K562 (cell line): ENCODE measurements around the gene E2F2. TPM values are rescaled to one million over a fixed set of nuclear protein-coding genes. Genes with fewer than 3 reads are reported as not detected.

Source experiments
- ARID1B ChIP-seq: fragments of 450-650 bp; IDR thresholded peaks from 2 replicates; pipeline ENCODE4 v1.6.1; 2016; ENCODE audit warnings: antibody characterized with exemption, mild to moderate bottlenecking, inconsistent platforms
- BCOR ChIP-seq: fragments of 450-650 bp; IDR thresholded peaks from 2 replicates; pipeline ENCODE4 v1.6.1; 2016
- CTBP1 ChIP-seq: fragments of 450-650 bp; IDR thresholded peaks from 2 replicates; pipeline ENCODE4 v1.6.1; 2016; ENCODE audit warnings: borderline replicate concordance
- DPF2 ChIP-seq: fragments of 450-650 bp; IDR thresholded peaks from 2 replicates; pipeline ENCODE4 v1.6.1; 2016
- ELF4 ChIP-seq: fragments of 450-650 bp; formaldehyde crosslinking; IDR thresholded peaks from 2 replicates; pipeline ENCODE4 v1.4.0; 2022; ENCODE audit warnings: missing genetic modification characterization
- ESRRB ChIP-seq: fragments of 250-450 bp; sonication (Bioruptor Pico); IDR thresholded peaks from 2 replicates; pipeline ENCODE4 v1.5.0; 2020; ENCODE audit warnings: mild to moderate bottlenecking, moderate library complexity, borderline replicate concordance
- GATAD2B ChIP-seq: fragments of 450-650 bp; IDR thresholded peaks from 2 replicates; pipeline ENCODE4 v1.6.1; 2017; ENCODE audit warnings: mild to moderate bottlenecking, borderline replicate concordance
- HDAC2 ChIP-seq: fragments of 450-650 bp; IDR thresholded peaks from 2 replicates; pipeline ENCODE4 v1.6.1; 2016; ENCODE audit warnings: mild to moderate bottlenecking
- HLTF ChIP-seq: fragments of 450-650 bp; IDR thresholded peaks from 2 replicates; pipeline ENCODE4 v1.6.1; 2016
- ILF3 ChIP-seq: fragments of 450-650 bp; IDR thresholded peaks from 2 replicates; pipeline ENCODE4 v1.6.1; 2018; ENCODE audit warnings: antibody characterized with exemption, mild to moderate bottlenecking, moderate library complexity, borderline replicate concordance
- MLLT1 ChIP-seq, 2 experiments: fragments of 450-650 bp; IDR thresholded peaks; 2 replicates each; pipeline ENCODE4 v1.6.1; 2016
- MXD1 ChIP-seq: fragments of 250-450 bp; sonication (Bioruptor Pico); IDR thresholded peaks from 2 replicates; pipeline ENCODE4 v1.8.0; 2021; ENCODE audit warnings: borderline replicate concordance, mild to moderate bottlenecking, moderate library complexity; ENCODE audit not compliant: poor library complexity, severe bottlenecking
- NCOA4 ChIP-seq: fragments of 450-650 bp; IDR thresholded peaks from 2 replicates; pipeline ENCODE4 v1.6.1; 2018; ENCODE audit warnings: mild to moderate bottlenecking; ENCODE audit not compliant: partially characterized antibody
- NKRF ChIP-seq: fragments of 450-650 bp; IDR thresholded peaks from 2 replicates; pipeline ENCODE4 v1.6.1; 2016; ENCODE audit warnings: borderline replicate concordance
- SMAD4 ChIP-seq: fragments of 250-450 bp; sonication (Bioruptor Pico); conservative IDR thresholded peaks from 2 replicates; pipeline ENCODE4 v1.8.0; 2021; ENCODE audit warnings: inconsistent platforms, mild to moderate bottlenecking, moderate library complexity
- SOX6 ChIP-seq: fragments of 450-650 bp; IDR thresholded peaks from 2 replicates; pipeline ENCODE4 v1.6.1; 2014; ENCODE audit warnings: mild to moderate bottlenecking
- SUPT5H ChIP-seq: fragments of 450-650 bp; IDR thresholded peaks from 2 replicates; pipeline ENCODE4 v1.6.1; 2016
- TAF1 ChIP-seq: IDR thresholded peaks from 2 replicates; pipeline ENCODE4 v1.6.1; 2011; ENCODE audit warnings: mild to moderate bottlenecking, low read length, moderate library complexity; ENCODE audit not compliant: insufficient read depth, control insufficient read depth, severe bottlenecking; ENCODE audit errors: extremely low read depth
- ZBTB33 ChIP-seq: sonication (generic); formaldehyde crosslinking; IDR thresholded peaks from 2 replicates; pipeline ENCODE4 v1.8.1; 2023; ENCODE audit warnings: mild to moderate bottlenecking, missing genetic modification reagents
- ZEB2 ChIP-seq: fragments of 450-650 bp; IDR thresholded peaks from 2 replicates; pipeline ENCODE4 v1.6.1; 2016
- ZFP30 ChIP-seq: fragments of 250-450 bp; sonication (Bioruptor Pico); IDR thresholded peaks from 2 replicates; pipeline ENCODE4 v1.8.0; 2022; ENCODE audit warnings: moderate library complexity, mild to moderate bottlenecking, inconsistent platforms, borderline replicate concordance
- ZNF57 ChIP-seq: fragments of 450-650 bp; formaldehyde crosslinking; IDR thresholded peaks from 2 replicates; pipeline ENCODE4 v1.4.0; 2020; ENCODE audit warnings: mild to moderate bottlenecking, moderate library complexity
- ZNF707 ChIP-seq: fragments of 250-450 bp; sonication (Bioruptor Pico); conservative IDR thresholded peaks from 2 replicates; pipeline ENCODE4 v1.8.0; 2022; ENCODE audit warnings: inconsistent platforms, mild to moderate bottlenecking, moderate library complexity
- polyA plus RNA-seq, 8 experiments: library from polyadenylated mRNA; depleted of rRNA in 4 of 8; stranded (reverse) in 5 of 8; unstranded in 3 of 8; fragments of >200 nt; fragmentation: Nextera tagmentation in 2 of 8; fragmentation: Illumina TruSeq in 1 of 8; extraction: Ambion mirVana in 2 of 8; extraction: Trizol in 1 of 8; gene quantifications; 2 replicates each; pipeline versions ENCODE4 v1.2.1 to v1.2.3, GENCODE V29; 2011 to 2014; ENCODE audit warnings: inconsistent platforms in 1 of 8, missing spikeins in 1 of 8
- total RNA-seq, 7 experiments: library from RNA; depleted of rRNA in 6 of 7; stranded (reverse); fragments of >200 nt in 6 of 7; fragmentation: Illumina TruSeq in 2 of 7; extraction: Trizol in 2 of 7; gene quantifications; 2 replicates each; pipeline versions ENCODE4 v1.2.1 to v1.2.3, GENCODE V29; 2011 to 2021; ENCODE audit warnings: low replicate concordance in 1 of 7

Gene E2F2
- total and polyA plus RNA-seq, 9 of the 15 experiments (the other 6 are each of a cell fraction or from before 2014, with no cell fraction given) = 3.1 to 25.3 (median 11.4) TPM

- peak; percentile 55; the same call in 1 of the 2 replicates for TF ChIP-seq ARID1B
- 0 out of 2 replicates have a peak, but pooled peaks have one; percentile 20 for TF ChIP-seq CTBP1
- peak; percentile 79 for TF ChIP-seq SOX6
- TF ChIP-seq ZBTB33 (CRISPR knock-in tag) = 0 out of 2 replicates have a peak, but pooled peaks have one; percentile 18
- TF ChIP-seq SMAD4 (CRISPR knock-in tag) = no peak; the same call in 1 of the 2 replicates
- TF ChIP-seq ZFP30 (CRISPR knock-in tag) = no peak
- no peak for TF ChIP-seq ILF3
- no peak for TF ChIP-seq ZNF707 (CRISPR knock-in tag)
- TF ChIP-seq ESRRB (CRISPR knock-in tag) = no peak
- TF ChIP-seq SUPT5H = peak; percentile 71; the same call in 1 of the 2 replicates
- 0 out of 2 replicates have a peak, but pooled peaks have one; percentile 72 for TF ChIP-seq HDAC2
- no peak for TF ChIP-seq ZNF57
- peak; percentile 30 for TF ChIP-seq NCOA4
- no peak for TF ChIP-seq GATAD2B
- peak; percentile 87 to 88 for TF ChIP-seq MLLT1 (IDR thresholded peaks at IDR 0.05)
- TF ChIP-seq TAF1 = no peak
- peak; percentile 87; the same call in 1 of the 2 replicates for TF ChIP-seq HLTF
- peak; percentile 70; the same call in 1 of the 2 replicates for TF ChIP-seq NKRF
- TF ChIP-seq BCOR = peak; percentile 86
- peak; percentile 83 for TF ChIP-seq ELF4 (CRISPR knock-in tag)
- peak; percentile 83 for TF ChIP-seq DPF2
- peak; percentile 55; the same call in 1 of the 2 replicates for TF ChIP-seq ZEB2
- TF ChIP-seq MXD1 (CRISPR knock-in tag) = no peak
Measured at GRCh38 chr1:23568608-23569383, 37.8 kb upstream of the E2F2 start (continued).
